Smooth muscle cell of the brain vasculature (primary cell): ENCODE results near the gene HPRT1.
"Not testable (repeated sequence)": the region's sequence is repeated elsewhere in the genome, so short reads cannot be mapped to it uniquely, and the experiment has no call there.

Experiments
- DNase-seq: peaks from one replicate; pipeline ENCODE4 v3.0.0-alpha.2; 2012; ENCODE audit warnings: low read depth, low spot score

The HPRT1 gene, protein sequence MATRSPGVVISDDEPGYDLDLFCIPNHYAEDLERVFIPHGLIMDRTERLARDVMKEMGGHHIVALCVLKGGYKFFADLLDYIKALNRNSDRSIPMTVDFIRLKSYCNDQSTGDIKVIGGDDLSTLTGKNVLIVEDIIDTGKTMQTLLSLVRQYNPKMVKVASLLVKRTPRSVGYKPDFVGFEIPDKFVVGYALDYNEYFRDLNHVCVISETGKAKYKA

DNA sequence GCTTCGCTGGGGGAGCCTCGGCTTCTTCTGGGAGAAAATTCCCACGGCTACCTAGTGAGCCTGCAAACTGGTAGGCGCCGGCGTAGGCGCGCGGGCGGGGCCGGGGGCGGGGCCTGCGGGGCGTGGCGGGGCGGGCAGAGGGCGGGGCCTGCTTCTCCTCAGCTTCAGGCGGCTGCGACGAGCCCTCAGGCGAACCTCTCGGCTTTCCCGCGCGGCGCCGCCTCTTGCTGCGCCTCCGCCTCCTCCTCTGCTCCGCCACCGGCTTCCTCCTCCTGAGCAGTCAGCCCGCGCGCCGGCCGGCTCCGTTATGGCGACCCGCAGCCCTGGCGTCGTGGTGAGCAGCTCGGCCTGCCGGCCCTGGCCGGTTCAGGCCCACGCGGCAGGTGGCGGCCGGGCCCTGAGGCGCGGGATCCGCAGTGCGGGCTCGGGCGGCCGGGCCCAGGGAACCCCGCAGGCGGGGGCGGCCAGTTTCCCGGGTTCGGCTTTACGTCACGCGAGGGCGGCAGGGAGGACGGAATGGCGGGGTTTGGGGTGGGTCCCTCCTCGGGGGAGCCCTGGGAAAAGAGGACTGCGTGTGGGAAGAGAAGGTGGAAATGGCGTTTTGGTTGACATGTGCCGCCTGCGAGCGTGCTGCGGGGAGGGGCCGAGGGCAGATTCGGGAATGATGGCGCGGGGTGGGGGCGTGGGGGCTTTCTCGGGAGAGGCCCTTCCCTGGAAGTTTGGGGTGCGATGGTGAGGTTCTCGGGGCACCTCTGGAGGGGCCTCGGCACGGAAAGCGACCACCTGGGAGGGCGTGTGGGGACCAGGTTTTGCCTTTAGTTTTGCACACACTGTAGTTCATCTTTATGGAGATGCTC, at the start of gene HPRT1:
Gene HPRT1 (plus strand): TSS at position 161 of the 857 bp plus-strand sequence. CDS start 147 bp downstream, at position 308.
- DNase-seq = peak; percentile 33

- DNase-seq = no peak
Measured at GRCh38 chrX:134416087-134416486, 43.9 kb upstream of the HPRT1 start.

DNA sequence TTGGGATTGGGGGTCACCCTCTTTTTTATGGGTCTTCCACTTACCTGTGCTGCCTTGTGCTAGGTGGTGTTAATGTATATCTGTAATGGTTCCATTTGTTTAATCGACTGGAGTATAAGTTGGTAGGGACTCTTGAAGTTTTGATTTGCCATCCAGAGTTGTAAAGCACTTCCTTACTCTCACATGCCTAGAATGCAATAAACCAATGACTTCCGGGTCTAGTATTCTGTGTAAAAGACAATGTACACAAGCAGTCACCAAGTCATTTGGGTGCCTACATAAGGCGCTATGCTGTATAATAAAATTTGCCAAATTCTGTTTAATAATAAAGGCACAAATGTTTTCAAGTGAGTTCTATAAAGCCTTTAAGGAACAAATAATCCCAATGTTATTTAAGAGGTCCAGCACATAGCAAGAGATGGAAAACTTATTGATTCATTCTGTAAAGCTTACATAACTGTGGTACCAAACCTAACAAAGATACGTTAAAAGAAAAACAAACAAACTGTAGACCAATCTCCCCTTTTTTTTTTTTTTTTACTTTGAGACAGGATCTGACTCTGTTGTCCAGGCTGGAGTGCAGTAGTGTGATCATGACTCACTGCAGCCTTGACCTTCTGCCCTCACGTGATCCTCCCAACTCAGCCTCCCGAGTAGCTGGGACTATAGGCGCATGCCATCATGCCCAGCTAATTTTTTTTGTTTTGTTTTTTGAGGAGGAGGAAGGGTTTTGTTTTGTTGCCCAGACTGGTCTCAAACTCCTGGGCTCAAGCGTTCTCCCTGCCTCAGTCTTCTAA, 41.5 kb upstream of the HPRT1 start:
- DNase-seq = no peak

- no peak for DNase-seq
Measured at GRCh38 chrX:134419784-134420183, 40.2 kb upstream of the HPRT1 start.

GRCh38 chrX:134423606-134424005, 36.4 kb upstream of the HPRT1 start:
- no peak for DNase-seq

DNA sequence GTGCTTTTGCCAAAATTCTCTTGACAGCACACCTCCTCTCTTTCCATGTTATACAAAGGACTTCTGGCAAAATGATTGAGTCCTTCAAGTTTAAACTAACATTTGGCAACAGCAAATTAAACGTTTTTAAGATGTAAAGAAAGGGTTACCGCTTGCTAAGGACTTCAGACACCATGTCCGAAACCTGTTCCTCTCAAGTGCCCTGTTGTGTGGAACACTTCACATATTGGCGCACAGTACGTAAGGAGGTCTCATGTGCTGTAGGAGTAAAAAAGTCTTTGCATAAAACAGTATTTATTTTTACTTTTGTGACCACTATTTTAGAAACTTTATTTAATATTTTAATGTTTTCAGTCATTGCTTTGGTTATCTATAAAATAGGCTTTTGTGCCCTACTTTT, 33.7 kb upstream of the HPRT1 start:
- no peak for DNase-seq

DNA sequence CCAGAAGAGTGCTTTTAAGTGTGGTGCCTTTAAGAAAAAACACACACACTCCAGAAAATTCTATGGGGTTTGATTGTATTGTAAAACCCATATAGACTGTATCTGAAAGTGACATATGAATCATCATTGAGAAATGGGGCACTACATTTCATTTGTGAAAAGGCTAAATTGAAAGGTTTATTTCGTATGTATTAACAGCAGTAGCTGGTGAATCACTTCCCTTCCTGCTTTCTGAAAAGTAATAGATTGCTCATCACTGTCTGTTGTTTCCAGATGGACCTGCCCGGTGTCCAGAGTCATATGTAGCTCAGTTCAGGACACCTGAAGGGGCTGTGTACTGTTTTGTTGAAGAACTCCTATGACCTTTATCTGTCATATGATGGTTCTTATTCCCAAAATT, 28.1 kb upstream of the HPRT1 start:
- DNase-seq = no peak

DNA sequence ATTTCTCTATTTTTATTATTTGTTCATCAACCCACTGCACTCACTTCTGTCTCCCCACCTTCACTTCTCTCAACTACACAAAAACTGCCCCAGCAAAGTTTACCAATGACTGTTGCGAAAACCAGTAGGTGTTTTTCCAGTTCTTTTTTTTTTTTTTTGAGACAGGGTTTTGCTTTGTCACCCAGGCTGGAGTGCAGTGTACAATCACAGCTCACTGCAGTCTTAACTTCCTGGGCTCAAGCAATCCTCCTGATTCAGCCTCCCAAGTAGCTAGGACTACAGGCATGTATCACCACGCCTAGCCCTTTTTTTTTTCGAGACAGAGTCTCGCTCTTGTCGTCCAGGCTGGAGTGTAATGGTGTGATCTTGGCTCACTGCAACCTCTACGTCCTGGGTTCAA, 24.1 kb upstream of the HPRT1 start:
- DNase-seq = no peak

GRCh38 chrX:134443020-134443419, 16.9 kb upstream of the HPRT1 start:
- no peak for DNase-seq

GRCh38 chrX:134443461-134443860, 16.5 kb upstream of the HPRT1 start:
- DNase-seq = no peak

- DNase-seq = no peak
Measured at GRCh38 chrX:134444681-134445080, 15.3 kb upstream of the HPRT1 start.

DNA sequence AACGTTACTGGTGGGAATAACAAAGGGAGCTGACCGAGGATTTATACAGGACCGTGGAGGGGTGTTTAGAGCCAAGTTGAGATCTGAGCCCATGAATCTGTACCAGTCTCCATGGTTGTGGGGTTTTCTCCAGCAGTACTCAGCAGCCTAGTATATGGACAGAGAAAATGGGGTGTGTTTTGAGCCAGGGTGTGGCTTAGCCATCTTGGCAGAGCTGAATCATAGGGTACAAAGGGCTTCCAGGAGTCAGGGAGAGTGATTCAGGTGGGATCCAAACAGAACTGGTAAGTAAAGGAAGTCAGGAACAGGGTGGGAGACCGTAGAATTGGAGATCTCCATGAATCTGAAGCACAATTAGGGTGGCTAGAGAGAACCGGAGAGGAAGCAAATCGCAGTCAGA, 7.4 kb upstream of the HPRT1 start:
- no peak for DNase-seq

- no peak for DNase-seq
Measured at GRCh38 chrX:134453631-134454030, 6.3 kb upstream of the HPRT1 start.

- DNase-seq = no peak
Measured at GRCh38 chrX:134454506-134454905, 5.5 kb upstream of the HPRT1 start.

DNA sequence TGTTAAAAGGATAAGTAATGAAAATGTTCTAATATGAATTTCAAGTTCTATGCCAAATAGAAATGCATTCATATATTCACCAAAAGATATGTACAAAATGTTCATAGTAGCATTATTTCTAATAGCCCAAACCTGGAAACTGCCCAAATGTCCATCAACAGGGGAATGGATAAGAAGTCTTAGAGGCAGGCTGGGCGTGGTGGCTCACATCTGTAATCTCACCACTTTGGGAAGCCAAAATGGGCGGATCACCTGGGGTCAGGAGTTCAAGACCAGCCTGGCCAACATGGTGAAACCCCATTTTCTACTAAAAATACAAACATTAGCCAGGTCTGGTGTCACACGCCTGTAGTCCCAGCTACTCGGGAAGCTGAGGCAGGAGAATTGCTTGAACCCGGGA, 2.3 kb upstream of the HPRT1 start:
- DNase-seq = no peak

- DNase-seq = no peak
Measured at GRCh38 chrX:134459683-134460004, 321 bp upstream of the HPRT1 start.

DNA sequence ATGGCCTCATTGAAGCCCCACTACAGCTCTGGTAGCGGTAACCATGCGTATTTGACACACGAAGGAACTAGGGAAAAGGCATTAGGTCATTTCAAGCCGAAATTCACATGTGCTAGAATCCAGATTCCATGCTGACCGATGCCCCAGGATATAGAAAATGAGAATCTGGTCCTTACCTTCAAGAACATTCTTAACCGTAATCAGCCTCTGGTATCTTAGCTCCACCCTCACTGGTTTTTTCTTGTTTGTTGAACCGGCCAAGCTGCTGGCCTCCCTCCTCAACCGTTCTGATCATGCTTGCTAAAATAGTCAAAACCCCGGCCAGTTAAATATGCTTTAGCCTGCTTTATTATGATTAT, 876 bp downstream of the HPRT1 start:
- no peak for DNase-seq

- no peak for DNase-seq
Measured at GRCh38 chrX:134461437-134461836, 1.5 kb downstream of the HPRT1 start.

DNA sequence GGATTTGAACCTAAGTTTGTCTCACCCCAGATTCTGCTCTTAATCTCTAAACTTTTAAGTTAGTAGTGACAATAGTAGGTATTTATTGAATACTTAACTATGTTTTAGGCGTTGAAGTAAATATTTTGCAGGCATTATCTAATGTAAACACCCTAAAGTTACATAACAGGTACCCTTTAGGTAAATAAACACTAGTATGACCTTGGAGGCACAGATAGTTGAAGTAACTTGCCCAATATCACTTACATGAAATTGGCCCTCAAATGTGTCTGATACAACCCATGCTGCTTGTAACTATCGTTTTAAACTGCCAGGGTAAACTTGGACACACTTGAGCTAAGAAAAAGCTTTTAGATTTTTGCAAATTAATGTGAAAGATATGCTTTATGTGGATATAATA, 3.0 kb downstream of the HPRT1 start:
- no peak for DNase-seq

- DNase-seq = not testable (repeated sequence)
Measured at GRCh38 chrX:134464453-134464852, 4.5 kb downstream of the HPRT1 start.

DNA sequence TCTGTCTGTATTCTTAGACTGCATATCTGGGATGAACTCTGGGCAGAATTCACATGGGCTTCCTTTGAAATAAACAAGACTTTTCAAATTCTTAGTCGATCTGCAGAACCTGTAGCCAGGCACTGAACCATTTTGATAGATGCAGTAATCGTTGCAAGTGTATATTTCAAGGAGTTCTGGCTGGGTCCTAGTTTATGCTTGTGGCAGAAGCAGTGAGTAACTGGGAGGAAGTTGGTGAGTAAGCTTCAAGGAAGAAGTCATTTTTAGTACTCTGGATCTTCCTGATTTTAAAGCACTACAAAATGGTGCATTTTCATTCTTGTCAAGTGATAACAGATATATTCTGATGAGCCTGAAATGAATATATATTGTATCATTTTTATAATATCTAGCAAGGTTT, 9.5 kb downstream of the HPRT1 start:
- no peak for DNase-seq

GRCh38 chrX:134470013-134470412, 10.0 kb downstream of the HPRT1 start:
- DNase-seq = no peak

DNA sequence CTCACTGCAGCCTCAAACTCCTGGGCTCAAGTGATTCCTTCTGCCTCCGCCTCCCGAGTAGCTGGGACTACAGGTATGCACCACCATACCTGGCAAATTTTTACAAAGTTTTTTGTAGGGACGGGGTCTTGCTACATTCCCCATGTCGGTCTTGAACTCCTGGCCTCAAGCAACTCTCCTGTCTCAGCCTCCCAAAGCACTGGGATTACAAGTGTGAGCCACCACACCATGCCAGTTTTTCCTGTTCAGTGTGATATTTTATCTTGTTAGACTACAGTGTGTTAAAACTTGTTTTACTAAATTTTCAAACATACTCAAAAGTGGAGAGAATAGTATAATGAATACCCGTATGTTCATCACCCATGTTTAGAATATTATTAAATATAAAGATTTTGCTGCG, 12.1 kb downstream of the HPRT1 start:
- no peak for DNase-seq
